Measurements from ENCODE around the gene TSC1.

The TSC1 gene

GRCh38 chr9:132885720-132886333 lies 58.6 kb downstream of the TSC1 start:
- no peak for DNase-seq (ENCODE audit: low spot score)
- in situ Hi-C loops (cut with MboI; ENCODE audit: low pct_unique_long_range_greater_than_20kb, low sequenced_read_pairs, unreplicated experiment): no loop called here
- no peak for TF ChIP-seq CTCF (IDR thresholded peaks at IDR 0.05; ENCODE audit: extremely low read depth, insufficient read depth, missing control alignments)

- TF ChIP-seq CTCF (IDR thresholded peaks at IDR 0.05; ENCODE audit: extremely low read depth, insufficient read depth, missing control alignments): no peak
Observed at GRCh38 chr9:132883349-132884294, 60.8 kb downstream of the TSC1 start.

GRCh38 chr9:132882616-132883015 lies 61.8 kb downstream of the TSC1 start:
- TF ChIP-seq CTCF (IDR thresholded peaks at IDR 0.05; ENCODE audit: extremely low read depth, insufficient read depth, missing control alignments): no peak
- in situ Hi-C loops (cut with MboI; ENCODE audit: low pct_unique_long_range_greater_than_20kb, low sequenced_read_pairs, unreplicated experiment): no loop called here
- DNase-seq (ENCODE audit: low spot score): no peak

More at GRCh38 chr9:132883349-132884294, 60.8 kb downstream of the TSC1 start:
- no peak for DNase-seq (ENCODE audit: low spot score)
- in situ Hi-C loops (cut with MboI; ENCODE audit: low pct_unique_long_range_greater_than_20kb, low sequenced_read_pairs, unreplicated experiment): no loop called here

GRCh38 chr9:132881826-132882225 lies 62.6 kb downstream of the TSC1 start:
- no peak for TF ChIP-seq CTCF (IDR thresholded peaks at IDR 0.05; ENCODE audit: extremely low read depth, insufficient read depth, missing control alignments)
- peak; percentile 9 for DNase-seq (ENCODE audit: low spot score)
- in situ Hi-C loops (cut with MboI; ENCODE audit: low pct_unique_long_range_greater_than_20kb, low sequenced_read_pairs, unreplicated experiment): no loop called here

- no peak for TF ChIP-seq CTCF (IDR thresholded peaks at IDR 0.05; ENCODE audit: extremely low read depth, insufficient read depth, missing control alignments)
- peak; percentile 11 for DNase-seq (ENCODE audit: low spot score)
- in situ Hi-C loops (cut with MboI; ENCODE audit: low pct_unique_long_range_greater_than_20kb, low sequenced_read_pairs, unreplicated experiment): no loop called here
Observed at GRCh38 chr9:132880324-132880661, 64.1 kb downstream of the TSC1 start.

- peak; percentile 32 for DNase-seq (ENCODE audit: low spot score)
- in situ Hi-C loops (cut with MboI; ENCODE audit: low pct_unique_long_range_greater_than_20kb, low sequenced_read_pairs, unreplicated experiment): no loop called here
- TF ChIP-seq CTCF (IDR thresholded peaks at IDR 0.05; ENCODE audit: extremely low read depth, insufficient read depth, missing control alignments): no peak
Observed at GRCh38 chr9:132879457-132880323, 64.7 kb downstream of the TSC1 start.

Measured in GM13977 (cell line).